AG10803 (cell line): ENCODE results near the gene DNAJC19.

Source experiments
- DNase-seq: peaks from one replicate; pipeline ENCODE4 v3.0.0; 2010; ENCODE audit warnings: low read depth
- H3K4me3 ChIP-seq: 2 replicates; pipeline ENCODE4 v1.5.1; 2011; ENCODE audit warnings: mild to moderate bottlenecking, low read length, control low read depth
- CTCF ChIP-seq: conservative IDR thresholded peaks from 2 replicates; pipeline ENCODE4 v1.5.1; 2011; ENCODE audit warnings: mild to moderate bottlenecking, low read length, control low read depth, inconsistent platforms

DNAJC19 gene

GRCh38 chr3:180961552-180961951 lies 28.0 kb downstream of the DNAJC19 start:
- H3K4me3 ChIP-seq = no peak overlapping the region
- no peak for DNase-seq
- TF ChIP-seq CTCF = no peak

- no peak for DNase-seq
- no peak for TF ChIP-seq CTCF
- H3K4me3 ChIP-seq = no peak overlapping the region
These were observed 28.4 kb downstream of the DNAJC19 start for GRCh38 chr3:180961087-180961486.

- no peak for TF ChIP-seq CTCF
- no peak for DNase-seq
- H3K4me3 ChIP-seq = no peak overlapping the region
These were observed 29.8 kb downstream of the DNAJC19 start for GRCh38 chr3:180959691-180960090.

- no peak overlapping the region for H3K4me3 ChIP-seq
- DNase-seq = no peak
- no peak for TF ChIP-seq CTCF
These were observed 41.7 kb downstream of the DNAJC19 start for GRCh38 chr3:180947761-180948390.

GRCh38 chr3:180940826-180941225 lies 48.7 kb downstream of the DNAJC19 start:
- H3K4me3 ChIP-seq = no peak overlapping the region

GRCh38 chr3:180934638-180935037 lies 54.9 kb downstream of the DNAJC19 start:
- no peak overlapping the region for H3K4me3 ChIP-seq
- TF ChIP-seq CTCF = no peak
- DNase-seq = no peak

More at GRCh38 chr3:180940826-180941225, 48.7 kb downstream of the DNAJC19 start:
- no peak for TF ChIP-seq CTCF
- DNase-seq = no peak
